KOPT-K1 (cell line): ENCODE results near the gene LYPD4.
"Not testable (repeated sequence)": the region's sequence is repeated elsewhere in the genome, so short reads cannot be mapped to it uniquely, and the experiment has no call there.

Experiments
- H3K27ac ChIP-seq: fragments of 200-600 bp; sonication (generic); 2 replicates; pipeline ENCODE4 v1.5.1; 2016; ENCODE audit warnings: antibody characterized with exemption, mild to moderate bottlenecking, low read depth, low read length; ENCODE audit not compliant: poor library complexity, severe bottlenecking
- H3K36me3 ChIP-seq: fragments of 200-600 bp; sonication (generic); 2 replicates; pipeline ENCODE4 v1.5.1; 2017; ENCODE audit warnings: antibody characterized with exemption, mild to moderate bottlenecking, low read length, moderate library complexity; ENCODE audit not compliant: insufficient read depth
- H3K9me3 ChIP-seq: fragments of 200-600 bp; sonication (generic); 2 replicates; pipeline ENCODE4 v1.5.1; 2017; ENCODE audit warnings: antibody characterized with exemption, low read length, mild to moderate bottlenecking; ENCODE audit not compliant: insufficient read depth, poor library complexity, severe bottlenecking

Gene LYPD4

GRCh38 chr19:41879080-41879479, 34.6 kb upstream of the LYPD4 start:
- no peaks in the 10 kb centered on the region for H3K9me3 ChIP-seq
- H3K36me3 ChIP-seq: no peaks in the 10 kb centered on the region
- H3K27ac ChIP-seq: no peak overlapping the region

GRCh38 chr19:41877916-41878905, 33.7 kb upstream of the LYPD4 start:
- H3K36me3 ChIP-seq: peaks cover 2% of the 10 kb centered on the region; the same call in 1 of the 2 replicates
- H3K27ac ChIP-seq: peak overlapping the region; percentile 89
- H3K9me3 ChIP-seq: no peaks in the 10 kb centered on the region

GRCh38 chr19:41876847-41877832, 32.7 kb upstream of the LYPD4 start, which contains the start of gene CD79A:
CD79A (plus strand) TSS chr19:41877279; CDS start chr19:41877305, 26 bp downstream.
- peak within 1 kb of the TSS; percentile 89 for H3K27ac ChIP-seq
- peaks cover 12% of the 10 kb centered on the region for H3K36me3 ChIP-seq

GRCh38 chr19:41875973-41876372, 31.5 kb upstream of the LYPD4 start:
- H3K9me3 ChIP-seq: not testable (repeated sequence)
- Histone ChIP-seq H3K27ac (peak overlapping the region; percentile 89), H3K36me3 (peaks cover 19% of the 10 kb centered on the region)

More at GRCh38 chr19:41876847-41877832, 32.7 kb upstream of the LYPD4 start, which contains the start of gene CD79A:
- no peaks in the 10 kb centered on the region for H3K9me3 ChIP-seq

GRCh38 chr19:41872775-41873647, 28.5 kb upstream of the LYPD4 start:
- peaks cover 49% of the 10 kb centered on the region for H3K36me3 ChIP-seq
- peak overlapping the region; percentile 86 for H3K27ac ChIP-seq
- H3K9me3 ChIP-seq: no peaks in the 10 kb centered on the region

GRCh38 chr19:41872384-41872774, 27.9 kb upstream of the LYPD4 start:
- Histone ChIP-seq H3K36me3 (peaks cover 55% of the 10 kb centered on the region), H3K27ac (peak overlapping the region; percentile 86)

GRCh38 chr19:41871573-41872383, 27.3 kb upstream of the LYPD4 start:
- Histone ChIP-seq H3K36me3 (peaks cover 61% of the 10 kb centered on the region), H3K9me3 (no peaks in the 10 kb centered on the region), H3K27ac (peak overlapping the region; percentile 86)

More at GRCh38 chr19:41872384-41872774, 27.9 kb upstream of the LYPD4 start:
- no peaks in the 10 kb centered on the region for H3K9me3 ChIP-seq

- no peaks in the 10 kb centered on the region for H3K9me3 ChIP-seq
- H3K36me3 ChIP-seq: peaks cover 73% of the 10 kb centered on the region
- H3K27ac ChIP-seq: peak overlapping the region; percentile 86
Observed at GRCh38 chr19:41870401-41870873, 26.0 kb upstream of the LYPD4 start.

GRCh38 chr19:41869374-41869955, 25.0 kb upstream of the LYPD4 start:
- peaks cover 83% of the 10 kb centered on the region for H3K36me3 ChIP-seq
- no peaks in the 10 kb centered on the region for H3K9me3 ChIP-seq
- peak overlapping the region; percentile 86 for H3K27ac ChIP-seq

GRCh38 chr19:41868989-41869300, 24.5 kb upstream of the LYPD4 start:
- Histone ChIP-seq H3K27ac (peak overlapping the region; percentile 86), H3K9me3 (no peaks in the 10 kb centered on the region), H3K36me3 (peaks cover 88% of the 10 kb centered on the region)

- Histone ChIP-seq H3K27ac (peak overlapping the region; percentile 86), H3K36me3 (peaks cover 94% of the 10 kb centered on the region)
Observed at GRCh38 chr19:41868120-41868988, 23.9 kb upstream of the LYPD4 start.

GRCh38 chr19:41866284-41866683, 21.8 kb upstream of the LYPD4 start:
- Histone ChIP-seq H3K9me3 (no peaks in the 10 kb centered on the region), H3K36me3 (peaks cover 98% of the 10 kb centered on the region), H3K27ac (no peak overlapping the region)

More at GRCh38 chr19:41868120-41868988, 23.9 kb upstream of the LYPD4 start:
- no peaks in the 10 kb centered on the region for H3K9me3 ChIP-seq
